CD14-positive monocyte (primary cell): Measurements from ENCODE around the gene KRTAP1-3. TPM values are rescaled to one million over a fixed set of nuclear protein-coding genes. Genes with fewer than 3 reads are reported as not detected.

ENCODE experiments used
- DNase-seq, 3 donors: peaks; one replicate each; pipeline ENCODE4 v3.0.0-alpha.2; 2011 to 2022
- H2AFZ ChIP-seq: 2 replicates; pipeline ENCODE4 v1.6.0; 2012; ENCODE audit warnings: mild to moderate bottlenecking, low read depth, low read length, inconsistent platforms; ENCODE audit not compliant: insufficient read depth, poor library complexity, severe bottlenecking
- H3K27ac ChIP-seq, 2 donors: 1 replicate in 1 of 2; 2 replicates in 1 of 2; pipeline ENCODE4 v1.5.1; 2012 to 2013; ENCODE audit warnings: low read length in 2 of 2, control low read depth in 1 of 2, inconsistent platforms in 1 of 2, low read depth in 1 of 2, mild to moderate bottlenecking in 1 of 2
- H3K27me3 ChIP-seq, 2 donors: one replicate each; pipeline versions ENCODE4 v1.6.0 to v1.6.1; 2011 to 2013; ENCODE audit warnings: low read length in 2 of 2; ENCODE audit not compliant: control insufficient read depth in 2 of 2, insufficient read depth in 2 of 2
- H3K36me3 ChIP-seq, 2 donors: replicated peaks in 1 of 2; 1 replicate in 1 of 2; 2 replicates in 1 of 2; pipeline versions ENCODE4 v1.5.1 to v1.6.1; 2012 to 2013; ENCODE audit warnings: low read length in 2 of 2, control low read depth in 1 of 2, inconsistent platforms in 1 of 2, mild to moderate bottlenecking in 1 of 2; ENCODE audit not compliant: insufficient read depth in 2 of 2, control insufficient read depth in 1 of 2
- H3K4me1 ChIP-seq, 2 donors: 1 replicate in 1 of 2; 2 replicates in 1 of 2; pipeline versions ENCODE4 v1.5.1 to v1.6.1; 2012 to 2013; ENCODE audit warnings: low read length in 2 of 2, control low read depth in 1 of 2, inconsistent platforms in 1 of 2, mild to moderate bottlenecking in 1 of 2, moderate library complexity in 1 of 2; ENCODE audit not compliant: insufficient read depth in 2 of 2, control insufficient read depth in 1 of 2
- H3K4me2 ChIP-seq: replicated peaks from 2 replicates; pipeline ENCODE3; 2012; ENCODE audit warnings: low read length, moderate library complexity, mild to moderate bottlenecking; ENCODE audit not compliant: poor library complexity, severe bottlenecking; ENCODE audit errors: extremely low read depth
- H3K4me3 ChIP-seq, 3 experiments: fragments of 200-600 bp in 1 of 3; sonication (generic) in 1 of 3; replicated peaks in 1 of 3; 1 replicate in 2 of 3; 2 replicates in 1 of 3; pipeline ENCODE4 v1.5.1; 2011 to 2013; ENCODE audit warnings: low read length in 3 of 3, mild to moderate bottlenecking in 3 of 3, control low read depth in 2 of 3, low read depth in 2 of 3, inconsistent platforms in 1 of 3, moderate library complexity in 1 of 3
- H3K79me2 ChIP-seq: 2 replicates; pipeline ENCODE4 v1.6.0; 2012; ENCODE audit warnings: mild to moderate bottlenecking, control low read depth, inconsistent platforms, low read length, moderate library complexity; ENCODE audit not compliant: insufficient read depth
- H3K9ac ChIP-seq: 2 replicates; pipeline ENCODE4 v1.6.0; 2017; ENCODE audit warnings: low read length, mild to moderate bottlenecking; ENCODE audit not compliant: insufficient read depth, poor library complexity, severe bottlenecking
- H3K9me3 ChIP-seq, 2 donors: replicated peaks in 1 of 2; 1 replicate in 1 of 2; 2 replicates in 1 of 2; pipeline versions ENCODE4 v1.5.1 to v1.6.1; 2012 to 2013; ENCODE audit warnings: low read length in 2 of 2, control low read depth in 1 of 2; ENCODE audit not compliant: control insufficient read depth in 1 of 2, insufficient read depth in 1 of 2
- H4K20me1 ChIP-seq: 2 replicates; pipeline ENCODE4 v1.6.0; 2012; ENCODE audit warnings: mild to moderate bottlenecking, low read length, control low read depth, moderate library complexity; ENCODE audit not compliant: insufficient read depth
- H3K27ac Mint-ChIP-seq, 7 donors: one replicate each; pipeline ENCODE4 v1.8.0; 2020; ENCODE audit warnings: mild to moderate bottlenecking in 7 of 7, mixed read lengths in 7 of 7, moderate library complexity in 6 of 7, inconsistent platforms in 2 of 7
- H3K27me3 Mint-ChIP-seq, 3 donors: one replicate each; pipeline ENCODE4 v1.8.0; 2021 to 2022; ENCODE audit warnings: low read depth in 3 of 3, mild to moderate bottlenecking in 3 of 3, mixed read lengths in 3 of 3, moderate library complexity in 3 of 3, inconsistent platforms in 1 of 3
- H3K36me3 Mint-ChIP-seq, 2 donors: one replicate each; pipeline ENCODE4 v1.8.0; 2020; ENCODE audit warnings: mixed read lengths in 2 of 2, inconsistent platforms in 1 of 2, mild to moderate bottlenecking in 1 of 2
- H3K4me1 Mint-ChIP-seq: one replicate; pipeline ENCODE4 v1.8.0; 2020; ENCODE audit warnings: mild to moderate bottlenecking, mixed read lengths
- H3K4me3 Mint-ChIP-seq, 2 donors: one replicate each; pipeline ENCODE4 v1.8.0; 2020; ENCODE audit warnings: mild to moderate bottlenecking in 2 of 2, mixed read lengths in 2 of 2, moderate library complexity in 1 of 2
- H3K9me3 Mint-ChIP-seq, 7 donors: one replicate each; pipeline ENCODE4 v1.8.0; 2020 to 2022; ENCODE audit warnings: mixed read lengths in 7 of 7, mild to moderate bottlenecking in 6 of 7, moderate library complexity in 6 of 7, inconsistent platforms in 2 of 7
- CTCF ChIP-seq: fragments of 200-600 bp; IDR thresholded peaks from one replicate; pipeline ENCODE4 v1.8.0; 2022; ENCODE audit warnings: antibody characterized with exemption, mild to moderate bottlenecking
- WGBS: methylation state at CpG from one replicate; pipeline ENCODE4 v1.1.5; 2013; ENCODE audit warnings: missing lambda C conversion rate; ENCODE audit not compliant: insufficient coverage; 5-methylcytosine and 5-hydroxymethylcytosine counted together
- intact Hi-C, 2 donors: fragments of 100-400 bp; cut with micrococcal nuclease; formaldehyde crosslinking; loops; one replicate each; pipeline versions ENCODE4 v1.15.0 to v1.15.1; 2023
- polyA plus RNA-seq, 3 donors: library from polyadenylated mRNA; depleted of rRNA in 1 of 3; unstranded in 2 of 3; stranded (reverse) in 1 of 3; fragments of 300-500 nt in 2 of 3; fragments of >200 nt in 1 of 3; fragmentation: Illumina TruSeq in 2 of 3; gene quantifications; 1 replicate in 2 of 3; 2 replicates in 1 of 3; pipeline ENCODE4 v1.2.3, GENCODE V29; 2012 to 2021

KRTAP1-3 gene
- polyA plus RNA-seq, 3 donors, result not detected

DNA sequence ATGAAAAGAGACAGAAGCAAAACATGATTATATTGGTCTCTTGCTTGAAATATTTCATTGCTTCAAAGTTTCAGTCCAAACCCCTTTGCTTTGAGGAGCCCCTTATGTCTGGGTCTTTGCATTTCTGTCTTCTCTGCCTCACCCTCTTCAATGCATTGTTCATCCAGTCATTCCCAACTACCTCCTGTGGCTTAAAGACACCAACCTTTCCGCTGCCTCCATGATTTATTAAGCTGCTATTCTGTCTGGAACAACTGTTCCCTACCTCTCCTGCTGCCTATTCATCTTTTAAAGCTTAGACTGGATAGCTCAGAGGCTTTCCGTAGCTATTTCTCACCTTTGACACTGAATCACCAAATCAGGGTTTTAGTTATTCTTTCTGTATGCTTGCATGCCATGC is 37.3 kb downstream of the KRTAP1-3 start:
- 87% methylated on average over 1 of the region's 2 CpGs for WGBS
- Mint-ChIP-seq H3K27me3 (peaks cover 17 to 18% (median 18%) of the 10 kb centered on the region in 3 donors), H3K27ac (no peak overlapping the region)

DNA sequence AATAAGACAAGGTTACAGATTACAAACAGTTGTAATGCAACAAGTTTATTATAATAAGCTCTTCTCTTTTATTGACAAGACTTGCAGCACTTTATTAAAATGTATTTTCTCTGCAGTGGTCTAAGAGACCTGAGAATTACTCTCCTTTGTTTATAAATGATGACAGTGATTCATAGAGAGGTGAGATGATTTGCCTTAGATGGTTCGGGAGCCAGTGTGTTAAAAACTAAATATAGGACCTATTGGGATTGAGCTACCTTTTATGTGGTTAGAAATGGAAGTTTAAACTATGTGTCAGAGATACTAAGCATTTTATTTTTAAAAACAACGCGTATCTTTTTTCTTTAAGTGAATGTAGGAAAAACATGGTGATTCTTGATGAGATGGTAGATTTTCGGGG is 37.8 kb downstream of the KRTAP1-3 start:
- Histone ChIP-seq H3K4me2 (no peak overlapping the region), H3K9ac (no peak overlapping the region), H4K20me1 (no peaks in the 10 kb centered on the region), H2AFZ (no peak overlapping the region), H3K27me3 (peaks cover 3% of the 10 kb centered on the region in 2 donors), H3K4me1 (no peaks in the 10 kb centered on the region), H3K27ac (no peak overlapping the region), H3K9me3 (no peaks in the 10 kb centered on the region), H3K4me3 (no peak overlapping the region), H3K36me3 (no peaks in the 10 kb centered on the region), H3K79me2 (no peaks in the 10 kb centered on the region)
- intact Hi-C loops, result no loop called here
- H3K4me1 Mint-ChIP-seq, result no peaks in the 10 kb centered on the region
- WGBS, result 78% methylated on average over 1 of the region's 4 CpGs
- TF ChIP-seq CTCF, result no peak
- H3K27me3 Mint-ChIP-seq, result peaks cover 15 to 18% (median 18%) of the 10 kb centered on the region in 3 donors
- H3K27ac Mint-ChIP-seq, result no peak overlapping the region
- no peak for DNase-seq
- peaks cover 0 to 2% (median 0%) of the 10 kb centered on the region in 7 donors for H3K9me3 Mint-ChIP-seq
- H3K36me3 Mint-ChIP-seq, result no peaks in the 10 kb centered on the region
- no peak overlapping the region for H3K4me3 Mint-ChIP-seq

More for the DNA sequence above, 37.3 kb downstream of the KRTAP1-3 start:
- DNase-seq, result no peak
- no peaks in the 10 kb centered on the region for H3K4me1 Mint-ChIP-seq
- H3K79me2 ChIP-seq, result no peaks in the 10 kb centered on the region
- H3K27me3 ChIP-seq, result peaks cover 3% of the 10 kb centered on the region in 2 donors
- H3K9ac ChIP-seq, result no peak overlapping the region
- no peak overlapping the region for H3K27ac ChIP-seq
- no peak for TF ChIP-seq CTCF
- no peaks in the 10 kb centered on the region for H3K4me1 ChIP-seq
- no peaks in the 10 kb centered on the region for H3K36me3 ChIP-seq
- no peak overlapping the region for H3K4me2 ChIP-seq
- H3K36me3 Mint-ChIP-seq, result no peaks in the 10 kb centered on the region
- no peak overlapping the region for H3K4me3 ChIP-seq
- H3K9me3 ChIP-seq, result no peaks in the 10 kb centered on the region
- intact Hi-C loops, result no loop called here
- no peak overlapping the region for H2AFZ ChIP-seq
- peaks cover 0 to 2% (median 0%) of the 10 kb centered on the region in 7 donors for H3K9me3 Mint-ChIP-seq
- H3K4me3 Mint-ChIP-seq, result peak overlapping the region in 1 of 2 donors; percentile 7
- no peaks in the 10 kb centered on the region for H4K20me1 ChIP-seq
